Naive B cell (primary cell): Measurements from ENCODE around the gene KCNK17. TPM values are rescaled to one million over a fixed set of nuclear protein-coding genes. Genes with fewer than 3 reads are reported as not detected.

Experiments
- ATAC-seq, 2 donors: fragments of 150-1000 bp; cut with Tn5 transposase; 2 replicates each; pipeline ENCODE4 v1.10.0; 2021; ENCODE audit warnings: low read depth in 2 of 2, mild to moderate bottlenecking in 2 of 2, moderate library complexity in 2 of 2
- DNase-seq: peaks from one replicate; pipeline ENCODE4 v3.0.0; 2022
- H3K27ac Mint-ChIP-seq, 6 donors: one replicate each; pipeline ENCODE4 v1.8.0; 2020 to 2022; ENCODE audit warnings: mild to moderate bottlenecking in 6 of 6, mixed read lengths in 6 of 6, moderate library complexity in 5 of 6, inconsistent platforms in 2 of 6
- H3K27me3 Mint-ChIP-seq, 3 donors: one replicate each; pipeline ENCODE4 v1.8.0; 2021 to 2022; ENCODE audit warnings: mixed read lengths in 3 of 3, mild to moderate bottlenecking in 1 of 3
- H3K36me3 Mint-ChIP-seq, 2 donors: one replicate each; pipeline ENCODE4 v1.8.0; 2020 to 2022; ENCODE audit warnings: mixed read lengths in 2 of 2, inconsistent platforms in 1 of 2, mild to moderate bottlenecking in 1 of 2
- H3K4me1 Mint-ChIP-seq, 3 donors: one replicate each; pipeline ENCODE4 v1.8.0; 2020 to 2022; ENCODE audit warnings: mixed read lengths in 3 of 3, inconsistent platforms in 1 of 3, mild to moderate bottlenecking in 1 of 3, moderate library complexity in 1 of 3
- H3K4me3 Mint-ChIP-seq, 8 donors: one replicate each; pipeline ENCODE4 v1.8.0; 2020 to 2022; ENCODE audit warnings: mild to moderate bottlenecking in 8 of 8, mixed read lengths in 8 of 8, moderate library complexity in 8 of 8, inconsistent platforms in 2 of 8
- H3K9me3 Mint-ChIP-seq, 7 donors: one replicate each; pipeline ENCODE4 v1.8.0; 2020 to 2022; ENCODE audit warnings: mixed read lengths in 7 of 7, mild to moderate bottlenecking in 5 of 7, inconsistent platforms in 2 of 7, moderate library complexity in 1 of 7
- polyA plus RNA-seq, 6 donors: library from polyadenylated mRNA; unstranded; fragments of 300-500 nt; fragmentation: Illumina TruSeq; gene quantifications; one replicate each; pipeline ENCODE4 v1.2.3, GENCODE V29; 2021; ENCODE audit warnings: low read depth in 6 of 6

The KCNK17 gene, protein sequence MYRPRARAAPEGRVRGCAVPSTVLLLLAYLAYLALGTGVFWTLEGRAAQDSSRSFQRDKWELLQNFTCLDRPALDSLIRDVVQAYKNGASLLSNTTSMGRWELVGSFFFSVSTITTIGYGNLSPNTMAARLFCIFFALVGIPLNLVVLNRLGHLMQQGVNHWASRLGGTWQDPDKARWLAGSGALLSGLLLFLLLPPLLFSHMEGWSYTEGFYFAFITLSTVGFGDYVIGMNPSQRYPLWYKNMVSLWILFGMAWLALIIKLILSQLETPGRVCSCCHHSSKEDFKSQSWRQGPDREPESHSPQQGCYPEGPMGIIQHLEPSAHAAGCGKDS
- polyA plus RNA-seq: not detected

DNA sequence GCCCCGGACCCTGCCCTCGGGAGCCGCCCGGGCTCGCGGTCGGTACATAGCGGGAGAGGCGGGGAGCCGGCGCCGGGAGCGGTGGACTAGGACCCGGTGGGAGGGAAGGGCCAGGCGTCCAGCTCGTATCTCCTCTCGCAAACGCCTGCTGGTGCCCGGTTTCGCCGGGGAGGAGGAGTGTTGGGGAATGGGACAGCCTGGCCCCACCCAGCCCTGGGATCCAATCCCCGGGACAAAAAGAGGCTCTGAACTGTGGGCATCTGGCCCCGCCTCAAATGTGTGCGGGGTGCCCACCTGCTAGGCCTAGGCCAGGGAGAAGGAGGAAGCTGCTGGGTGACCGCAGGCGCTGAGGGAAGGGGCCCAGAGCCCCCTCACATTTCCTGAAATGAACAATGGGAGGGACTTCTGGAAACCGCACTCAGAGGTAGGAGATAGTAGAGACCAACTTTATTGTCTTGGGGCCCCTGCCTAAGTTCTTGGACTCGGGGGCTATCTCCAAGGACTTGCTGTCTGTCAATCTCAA lies at the start of gene KCNK17:
TSS of gene KCNK17 (minus strand) at position 147 of the 523 bp plus-strand sequence. CDS start at position 48, 99 bp downstream.
- Mint-ChIP-seq H3K36me3 (no peaks in the 10 kb centered on the region), H3K27ac (peak within 1 kb of the TSS in 1 of 6 donors; percentile 53), H3K4me1 (peaks cover 11 to 41% (median 23%) of the 10 kb centered on the region in 3 donors), H3K9me3 (no peaks in the 10 kb centered on the region), H3K4me3 (peak within 1 kb of the TSS; percentile 7 to 82 (median 68)), H3K27me3 (peaks cover 28 to 72% (median 53%) of the 10 kb centered on the region in 3 donors)
- DNase-seq (peak; percentile 17), ATAC-seq (peak in 1 of 2 donors; percentile 58)

DNA sequence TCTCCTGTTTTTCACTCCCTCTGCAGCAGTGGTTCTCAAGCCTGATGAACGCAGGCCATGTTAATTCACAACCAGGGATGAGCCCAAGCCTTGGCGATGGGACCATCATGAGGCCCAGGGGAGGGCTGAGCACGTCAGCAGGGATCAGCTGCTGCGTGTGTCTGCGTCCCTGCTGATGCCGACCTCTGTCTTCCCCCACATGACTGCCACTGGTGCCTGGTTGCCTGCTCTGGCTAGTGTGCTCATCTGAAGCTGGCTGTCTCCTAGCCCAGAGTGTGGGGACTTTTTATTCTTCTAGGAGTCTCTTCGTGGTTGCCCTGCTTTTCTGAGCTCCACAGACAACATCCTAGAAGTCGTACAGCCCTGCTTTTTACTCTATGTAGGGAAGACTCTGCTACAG lies 49.1 kb upstream of the KCNK17 start:
- no peak for ATAC-seq
- no peak overlapping the region for H3K4me3 Mint-ChIP-seq
- no peaks in the 10 kb centered on the region for H3K9me3 Mint-ChIP-seq
- H3K27ac Mint-ChIP-seq: no peak overlapping the region
- no peaks in the 10 kb centered on the region for H3K36me3 Mint-ChIP-seq
- no peak for DNase-seq
- peaks cover 4 to 8% (median 7%) of the 10 kb centered on the region in 3 donors for H3K4me1 Mint-ChIP-seq
- H3K27me3 Mint-ChIP-seq: peaks cover 16 to 33% (median 22%) of the 10 kb centered on the region in 3 donors

DNA sequence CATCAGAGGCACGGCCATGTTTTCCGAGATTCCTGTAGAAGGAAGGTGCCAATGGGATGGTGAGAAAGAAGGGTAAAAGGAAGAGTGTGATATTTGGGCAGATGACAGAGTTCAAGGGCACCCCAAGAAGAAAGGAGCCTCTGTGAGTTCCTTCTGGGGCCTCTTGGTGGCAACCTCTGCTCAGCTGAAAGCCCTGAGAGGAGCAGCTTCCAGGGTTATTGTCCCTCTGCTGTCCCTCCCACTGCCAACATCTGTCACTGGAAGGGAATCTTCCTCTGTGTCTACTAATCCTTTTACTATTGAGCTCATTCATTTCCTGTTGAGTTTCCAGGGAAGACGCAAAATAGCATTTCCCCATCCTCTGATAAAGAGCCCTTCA lies 48.3 kb upstream of the KCNK17 start:
- peaks cover 16 to 33% (median 22%) of the 10 kb centered on the region in 3 donors for H3K27me3 Mint-ChIP-seq
- no peaks in the 10 kb centered on the region for H3K36me3 Mint-ChIP-seq
- no peaks in the 10 kb centered on the region for H3K9me3 Mint-ChIP-seq
- H3K4me3 Mint-ChIP-seq: no peak overlapping the region
- no peak overlapping the region for H3K27ac Mint-ChIP-seq
- DNase-seq (no peak), ATAC-seq (no peak)
- peaks cover 4 to 8% (median 7%) of the 10 kb centered on the region in 3 donors for H3K4me1 Mint-ChIP-seq

DNA sequence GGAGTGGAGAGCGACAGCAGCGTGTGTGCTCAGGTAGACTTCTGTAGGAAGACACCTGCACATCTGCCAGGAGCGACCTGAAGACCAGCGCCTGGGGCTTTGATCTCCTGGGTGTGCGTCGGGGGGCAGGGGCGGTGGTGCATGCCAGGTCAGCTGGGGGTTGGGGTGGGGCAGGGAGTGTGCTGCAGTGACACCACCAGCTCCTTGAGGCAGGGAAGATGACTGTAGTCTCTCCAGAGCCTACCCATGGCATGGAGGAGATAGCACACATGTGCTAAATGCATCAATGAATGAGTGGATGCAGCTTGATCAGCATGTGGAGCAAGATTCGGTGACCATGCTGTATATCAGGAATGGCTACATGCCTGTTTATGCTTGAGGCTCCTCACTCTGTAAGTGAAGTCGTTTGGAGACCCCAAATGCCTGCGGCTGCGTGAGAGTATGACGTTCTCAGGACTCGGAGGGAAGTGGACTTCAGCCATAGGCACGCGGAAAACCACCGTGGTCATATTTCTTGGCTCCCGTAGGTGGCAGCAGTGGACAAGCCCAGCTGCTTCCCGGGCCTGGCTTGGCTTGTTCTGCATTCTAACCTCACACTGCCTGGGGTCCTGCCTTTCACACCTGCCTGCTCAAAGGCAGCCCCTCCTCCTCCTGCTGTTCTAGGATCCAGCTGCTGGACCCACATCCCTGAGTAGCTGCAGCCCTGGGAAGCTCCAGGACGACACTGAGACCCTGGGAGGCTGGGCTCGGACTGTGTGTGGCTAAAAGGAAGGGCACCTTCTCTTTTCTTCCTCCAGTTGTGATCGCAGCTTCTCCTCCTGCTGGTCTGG lies 47.7 kb upstream of the KCNK17 start:
- Mint-ChIP-seq H3K4me3 (peak overlapping the region in 1 of 8 donors; percentile 57), H3K9me3 (no peaks in the 10 kb centered on the region), H3K27me3 (peaks cover 16 to 30% (median 22%) of the 10 kb centered on the region in 3 donors), H3K36me3 (no peaks in the 10 kb centered on the region), H3K27ac (no peak overlapping the region), H3K4me1 (peaks cover 4 to 8% (median 7%) of the 10 kb centered on the region in 3 donors)
- peak; percentile 43 for DNase-seq
- ATAC-seq: peak; percentile 55 to 87

DNA sequence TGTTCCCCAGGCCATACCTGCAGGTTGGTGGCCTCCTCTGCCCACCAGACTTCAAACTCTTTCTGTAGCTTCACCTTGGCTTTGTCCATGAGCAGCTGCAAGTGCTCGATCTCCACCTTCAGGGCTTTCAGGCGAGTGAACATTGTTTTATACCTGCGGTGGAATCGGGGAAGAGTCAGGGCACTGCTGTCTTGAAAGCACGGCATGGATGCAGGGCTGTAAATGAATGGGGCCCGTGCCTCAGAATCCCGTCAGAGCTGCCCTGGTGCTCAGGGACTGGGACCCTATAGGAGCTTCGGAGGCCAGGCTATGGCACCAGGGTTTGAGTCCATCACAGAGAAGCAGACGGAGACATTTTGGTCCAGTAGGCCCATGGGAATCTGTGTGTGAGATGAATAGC lies 46.2 kb upstream of the KCNK17 start:
- ATAC-seq (no peak), DNase-seq (no peak)
- Mint-ChIP-seq H3K27ac (no peak overlapping the region), H3K27me3 (peaks cover 16 to 22% (median 19%) of the 10 kb centered on the region in 3 donors), H3K9me3 (no peaks in the 10 kb centered on the region), H3K4me1 (peaks cover 4 to 8% (median 7%) of the 10 kb centered on the region in 3 donors), H3K4me3 (no peak overlapping the region), H3K36me3 (no peaks in the 10 kb centered on the region)

DNA sequence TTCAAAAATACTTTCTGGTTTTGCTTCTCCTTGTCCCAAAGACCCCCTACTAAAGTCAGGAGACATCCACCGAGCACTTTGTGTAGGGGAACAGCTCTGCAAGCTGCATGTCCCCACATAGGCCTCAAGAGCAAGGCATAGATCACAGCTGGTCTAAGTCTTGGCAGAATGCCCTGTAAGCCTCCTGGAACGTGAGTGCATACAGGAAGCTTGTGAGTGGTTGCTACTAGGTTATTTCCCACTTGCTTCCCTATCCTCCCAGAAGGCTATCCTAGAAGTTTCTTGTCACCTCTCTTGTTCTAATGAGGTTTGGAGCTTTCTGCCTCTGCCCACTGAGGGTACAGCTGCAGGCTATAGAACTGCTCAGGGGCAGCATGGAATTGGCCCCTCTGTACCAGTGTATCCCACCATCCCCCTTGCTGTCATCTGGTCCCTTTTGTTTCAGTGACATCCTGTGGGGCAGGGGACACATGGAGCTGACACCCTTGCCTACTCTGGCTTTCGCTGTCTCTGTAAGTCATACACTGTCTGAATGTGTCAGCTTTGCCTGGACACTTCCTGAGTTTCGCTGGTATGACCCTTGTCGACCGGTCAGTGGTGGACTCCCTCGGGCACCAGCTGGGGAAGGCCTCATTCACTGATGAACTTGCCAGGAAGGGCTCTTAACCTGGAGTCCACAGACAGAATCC lies 43.9 kb upstream of the KCNK17 start:
- peaks cover 4 to 8% (median 7%) of the 10 kb centered on the region in 3 donors for H3K4me1 Mint-ChIP-seq
- DNase-seq (no peak), ATAC-seq (no peak)
- peak overlapping the region in 2 of 6 donors; percentile 12 to 66 for H3K27ac Mint-ChIP-seq
- H3K27me3 Mint-ChIP-seq: peaks cover 10 to 12% (median 11%) of the 10 kb centered on the region in 3 donors
- no peaks in the 10 kb centered on the region for H3K36me3 Mint-ChIP-seq
- no peaks in the 10 kb centered on the region for H3K9me3 Mint-ChIP-seq
- H3K4me3 Mint-ChIP-seq: no peak overlapping the region

DNA sequence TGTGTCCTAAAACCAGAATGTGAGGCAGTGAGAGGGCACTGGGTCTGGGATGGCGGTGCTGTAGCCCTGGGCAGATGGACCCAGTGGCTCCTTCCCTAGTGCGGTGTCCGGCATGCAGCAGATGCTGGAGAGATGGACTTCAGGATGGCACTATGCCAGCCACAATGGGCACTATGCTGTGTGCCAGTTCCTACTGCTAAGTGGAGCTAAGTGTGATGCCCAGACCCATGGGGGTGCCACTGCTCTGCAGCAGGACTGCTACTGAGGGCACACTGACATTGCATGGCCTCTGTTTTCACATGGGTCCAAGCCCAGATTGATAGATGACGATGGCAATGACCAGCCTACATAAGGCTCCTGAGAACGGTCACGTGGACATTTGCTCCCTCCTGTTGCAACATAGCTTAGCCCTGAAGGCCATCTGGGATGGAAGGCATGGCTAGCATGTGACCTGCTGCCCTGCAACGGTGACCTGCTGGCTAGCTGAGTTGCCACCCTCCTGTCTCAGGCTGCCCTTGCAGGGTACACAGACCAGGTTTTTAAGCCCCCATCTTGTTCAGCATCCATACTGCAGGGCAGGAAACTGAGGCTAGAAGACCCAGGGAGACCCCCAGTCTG lies 39.6 kb upstream of the KCNK17 start:
- ATAC-seq: no peak
- Mint-ChIP-seq H3K4me1 (peaks cover 0 to 4% (median 0%) of the 10 kb centered on the region in 3 donors), H3K27me3 (no peaks in the 10 kb centered on the region), H3K4me3 (no peak overlapping the region), H3K27ac (no peak overlapping the region), H3K36me3 (no peaks in the 10 kb centered on the region), H3K9me3 (no peaks in the 10 kb centered on the region)
- no peak for DNase-seq

DNA sequence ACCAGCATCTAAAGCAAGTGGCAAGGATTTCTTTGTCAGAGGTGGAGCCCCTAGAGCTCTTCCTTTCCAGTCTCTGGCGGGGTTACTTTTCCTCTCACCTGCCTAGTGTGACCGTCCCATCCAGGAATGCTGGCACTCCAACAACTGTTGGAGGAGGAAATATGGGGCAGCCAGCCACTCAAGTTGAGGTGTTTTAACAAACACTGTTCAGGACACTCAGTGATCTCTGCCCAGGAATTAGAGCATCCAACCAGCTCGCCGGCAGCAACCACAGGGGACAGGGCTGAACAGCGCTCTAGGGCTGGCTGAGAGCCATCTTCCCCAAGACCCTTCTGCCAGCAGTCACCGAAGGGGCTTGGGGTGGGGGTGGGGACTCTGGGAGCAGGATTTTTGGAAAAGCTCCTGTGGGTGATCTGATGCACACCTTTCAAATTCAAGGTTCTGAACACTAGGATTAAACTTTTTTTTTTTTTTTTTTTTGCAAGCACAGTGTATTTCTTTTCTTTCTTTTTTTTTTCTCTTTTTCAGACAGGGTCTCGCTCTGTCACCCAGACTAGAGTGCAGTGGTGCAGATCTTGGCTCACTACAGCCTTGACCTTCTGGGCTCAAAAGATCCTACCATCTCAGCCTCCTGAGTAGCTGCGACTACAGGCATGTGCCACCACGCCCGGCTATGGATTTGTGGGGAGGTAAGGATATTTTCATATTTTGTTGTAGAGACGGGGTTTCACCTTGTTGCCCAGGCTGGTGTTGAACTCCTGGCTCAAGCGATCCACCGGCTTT lies 36.7 kb upstream of the KCNK17 start:
- Mint-ChIP-seq H3K9me3 (no peaks in the 10 kb centered on the region), H3K4me3 (no peak overlapping the region), H3K27ac (peak overlapping the region in 1 of 6 donors; percentile 38), H3K27me3 (no peaks in the 10 kb centered on the region), H3K4me1 (peaks cover 0 to 10% (median 8%) of the 10 kb centered on the region in 3 donors), H3K36me3 (no peaks in the 10 kb centered on the region)
- ATAC-seq: no peak
- no peak for DNase-seq

DNA sequence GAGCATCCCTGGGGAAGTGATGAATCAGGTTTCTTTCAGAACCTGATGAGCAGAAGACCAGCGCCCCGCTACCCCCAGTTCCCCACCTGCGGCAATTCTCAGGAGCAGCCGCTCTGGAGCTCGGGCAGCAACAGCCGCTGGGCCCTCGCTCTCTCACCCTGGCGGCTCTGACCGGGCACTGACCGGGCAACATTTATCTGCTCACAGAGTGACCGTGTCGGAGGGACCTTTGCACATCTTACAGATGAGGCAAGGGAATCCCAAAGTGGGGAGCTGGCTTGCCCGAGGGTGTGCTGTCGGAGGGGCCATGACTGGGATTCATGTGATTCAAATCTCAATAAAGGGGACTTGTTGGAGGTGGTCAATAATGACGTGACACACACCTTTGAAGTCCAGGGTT lies 34.5 kb upstream of the KCNK17 start:
- no peak for DNase-seq
- Mint-ChIP-seq H3K4me1 (peaks cover 8 to 25% (median 8%) of the 10 kb centered on the region in 3 donors), H3K36me3 (peaks cover 0 to 8% of the 10 kb centered on the region in 2 donors), H3K27me3 (no peaks in the 10 kb centered on the region), H3K4me3 (no peak overlapping the region), H3K9me3 (peaks cover 0 to 3% (median 0%) of the 10 kb centered on the region in 7 donors), H3K27ac (no peak overlapping the region)
- ATAC-seq: no peak

DNA sequence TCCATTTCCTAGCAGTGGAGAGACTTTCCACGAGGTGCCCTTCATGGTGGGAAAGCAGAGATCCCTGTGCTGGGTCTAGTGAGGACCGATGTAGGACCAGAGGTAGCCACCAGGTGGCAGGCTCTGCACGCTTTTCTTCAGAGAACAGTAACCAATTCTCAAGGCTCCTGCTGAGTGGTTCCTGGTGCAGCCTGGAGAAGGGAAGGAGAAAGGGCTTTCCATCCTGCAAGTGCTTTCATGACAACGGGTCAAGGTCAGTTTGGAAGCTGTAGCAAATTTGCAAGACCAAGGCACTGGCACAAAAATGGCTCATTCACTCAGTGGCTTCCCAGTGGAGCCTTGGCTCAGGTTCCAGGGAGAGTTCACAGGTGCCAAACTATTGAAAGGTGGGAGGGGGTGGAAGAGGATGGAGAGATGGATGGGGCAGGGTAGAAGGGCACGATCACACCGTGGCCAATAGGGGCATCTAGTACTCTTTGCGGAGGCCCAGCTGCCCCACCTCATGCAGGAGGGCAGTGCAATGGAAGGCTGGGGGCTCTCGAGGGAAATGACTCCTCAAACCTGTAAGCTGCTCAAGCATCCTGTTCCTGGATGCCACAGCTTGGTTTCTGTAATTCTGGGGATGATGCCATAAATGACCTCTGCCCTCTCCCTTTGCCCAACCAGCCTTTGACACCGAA lies 33.8 kb upstream of the KCNK17 start:
- Mint-ChIP-seq H3K36me3 (peaks cover 0 to 8% of the 10 kb centered on the region in 2 donors), H3K27me3 (no peaks in the 10 kb centered on the region), H3K27ac (peak overlapping the region in 1 of 6 donors; percentile 84), H3K4me3 (no peak overlapping the region), H3K4me1 (peaks cover 8 to 32% (median 8%) of the 10 kb centered on the region in 3 donors), H3K9me3 (peaks cover 0 to 3% (median 0%) of the 10 kb centered on the region in 7 donors)
- DNase-seq (peak; percentile 42), ATAC-seq (peak in 1 of 2 donors; percentile 43)

DNA sequence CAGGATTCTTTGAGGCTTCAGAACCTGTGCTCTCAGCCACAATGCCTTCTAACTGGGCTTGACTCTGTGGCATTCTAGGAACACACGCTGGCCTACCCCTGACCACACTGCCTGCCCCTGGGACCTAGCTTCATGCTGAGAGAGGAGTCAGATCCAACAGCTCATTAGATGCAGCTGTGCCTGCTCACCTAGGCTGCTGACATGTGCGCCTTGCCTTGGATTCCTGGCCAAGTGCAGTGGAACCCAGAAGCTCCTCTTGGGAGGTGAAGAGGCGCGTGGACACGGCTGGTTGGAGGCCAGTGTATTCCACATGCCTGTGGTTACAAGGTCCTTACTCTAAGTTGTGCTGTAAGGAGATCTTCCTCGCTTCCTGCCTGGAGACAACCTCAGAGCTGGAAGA lies 33.0 kb upstream of the KCNK17 start:
- DNase-seq (no peak), ATAC-seq (no peak)
- Mint-ChIP-seq H3K27ac (peak overlapping the region in 2 of 6 donors; percentile 59 to 76), H3K4me3 (peak overlapping the region in 1 of 8 donors; percentile 47), H3K9me3 (peaks cover 0 to 3% (median 0%) of the 10 kb centered on the region in 7 donors), H3K36me3 (peaks cover 0 to 8% of the 10 kb centered on the region in 2 donors), H3K27me3 (no peaks in the 10 kb centered on the region), H3K4me1 (peaks cover 8 to 37% (median 8%) of the 10 kb centered on the region in 3 donors)
